ENCODE data around the gene CFAP20DC.

The CFAP20DC gene

GRCh38 chr3:58801541-58801940 lies 248.3 kb downstream of the CFAP20DC start:
- POLR2A ChIA-PET = no interaction called here
- no peak for DNase-seq (ENCODE audit: extremely low spot score)
- CTCF ChIA-PET = no interaction called here
- TF ChIP-seq SP1 (IDR thresholded peaks at IDR 0.05) = no peak
- TF ChIP-seq PKNOX1 (IDR thresholded peaks at IDR 0.05) = no peak
- TF ChIP-seq HDGF (IDR thresholded peaks at IDR 0.05; ENCODE audit: borderline replicate concordance) = no peak
- TF ChIP-seq ELF4 (IDR thresholded peaks at IDR 0.05) = no peak
- TF ChIP-seq SUZ12 (IDR thresholded peaks at IDR 0.05) = no peak
- no peak for TF ChIP-seq FOXA1 (IDR thresholded peaks at IDR 0.05)
- TF ChIP-seq BHLHE40 (IDR thresholded peaks at IDR 0.05; ENCODE audit: borderline replicate concordance) = no peak
- TF ChIP-seq FOXK2 (IDR thresholded peaks at IDR 0.05) = no peak
- no peak for TF ChIP-seq NFRKB (IDR thresholded peaks at IDR 0.05)
- no peak for TF ChIP-seq TARDBP (IDR thresholded peaks at IDR 0.05)
- TF ChIP-seq CTBP1 (IDR thresholded peaks at IDR 0.05; ENCODE audit: borderline replicate concordance) = no peak
- no peak for TF ChIP-seq LEF1 (IDR thresholded peaks at IDR 0.05; ENCODE audit: borderline replicate concordance)
- no peak for TF ChIP-seq L3MBTL2 (conservative IDR thresholded peaks at IDR 0.05)
- no peak for TF ChIP-seq ARNT (IDR thresholded peaks at IDR 0.05)
- TF ChIP-seq FOXM1 (IDR thresholded peaks at IDR 0.05; ENCODE audit: borderline replicate concordance) = no peak
- TF ChIP-seq ZNF384 (IDR thresholded peaks at IDR 0.05) = no peak

- ChIA-PET CTCF (no interaction called here), POLR2A (no interaction called here)
- TF ChIP-seq ARNT (IDR thresholded peaks at IDR 0.05) = no peak
- no peak for TF ChIP-seq TARDBP (IDR thresholded peaks at IDR 0.05)
- no peak for TF ChIP-seq BHLHE40 (IDR thresholded peaks at IDR 0.05; ENCODE audit: borderline replicate concordance)
- no peak for TF ChIP-seq L3MBTL2 (conservative IDR thresholded peaks at IDR 0.05)
- no peak for TF ChIP-seq ZNF384 (IDR thresholded peaks at IDR 0.05)
- TF ChIP-seq LEF1 (IDR thresholded peaks at IDR 0.05; ENCODE audit: borderline replicate concordance) = no peak
- no peak for TF ChIP-seq FOXM1 (IDR thresholded peaks at IDR 0.05; ENCODE audit: borderline replicate concordance)
- no peak for TF ChIP-seq FOXA1 (IDR thresholded peaks at IDR 0.05)
- TF ChIP-seq PKNOX1 (IDR thresholded peaks at IDR 0.05) = no peak
- TF ChIP-seq NFRKB (IDR thresholded peaks at IDR 0.05) = no peak
- TF ChIP-seq SP1 (IDR thresholded peaks at IDR 0.05) = no peak
- no peak for DNase-seq (ENCODE audit: extremely low spot score)
Observed at GRCh38 chr3:58800940-58801339, 248.9 kb downstream of the CFAP20DC start.

GRCh38 chr3:58800032-58800431 lies 249.8 kb downstream of the CFAP20DC start:
- POLR2A ChIA-PET = no interaction called here
- TF ChIP-seq HDGF (IDR thresholded peaks at IDR 0.05; ENCODE audit: borderline replicate concordance) = no peak
- TF ChIP-seq SP1 (IDR thresholded peaks at IDR 0.05) = no peak
- TF ChIP-seq ELF4 (IDR thresholded peaks at IDR 0.05) = no peak
- no peak for TF ChIP-seq NFRKB (IDR thresholded peaks at IDR 0.05)
- no peak for TF ChIP-seq FOXA1 (IDR thresholded peaks at IDR 0.05)
- TF ChIP-seq L3MBTL2 (conservative IDR thresholded peaks at IDR 0.05) = no peak
- no peak for TF ChIP-seq PKNOX1 (IDR thresholded peaks at IDR 0.05)
- TF ChIP-seq ZNF384 (IDR thresholded peaks at IDR 0.05) = no peak
- no peak for DNase-seq (ENCODE audit: extremely low spot score)
- CTCF ChIA-PET = no interaction called here

- no peak for DNase-seq (ENCODE audit: extremely low spot score)
- POLR2A ChIA-PET = no interaction called here
- TF ChIP-seq ARNT (IDR thresholded peaks at IDR 0.05) = no peak
- TF ChIP-seq NFRKB (IDR thresholded peaks at IDR 0.05) = no peak
- no peak for TF ChIP-seq LEF1 (IDR thresholded peaks at IDR 0.05; ENCODE audit: borderline replicate concordance)
- TF ChIP-seq FOXK2 (IDR thresholded peaks at IDR 0.05) = no peak
- no peak for TF ChIP-seq ZNF384 (IDR thresholded peaks at IDR 0.05)
- TF ChIP-seq BHLHE40 (IDR thresholded peaks at IDR 0.05; ENCODE audit: borderline replicate concordance) = no peak
- no peak for TF ChIP-seq SUZ12 (IDR thresholded peaks at IDR 0.05)
- TF ChIP-seq TARDBP (IDR thresholded peaks at IDR 0.05) = no peak
- TF ChIP-seq HDGF (IDR thresholded peaks at IDR 0.05; ENCODE audit: borderline replicate concordance) = no peak
- TF ChIP-seq L3MBTL2 (conservative IDR thresholded peaks at IDR 0.05) = no peak
- no peak for TF ChIP-seq CTBP1 (IDR thresholded peaks at IDR 0.05; ENCODE audit: borderline replicate concordance)
- no peak for TF ChIP-seq SP1 (IDR thresholded peaks at IDR 0.05)
- TF ChIP-seq FOXM1 (IDR thresholded peaks at IDR 0.05; ENCODE audit: borderline replicate concordance) = no peak
- no peak for TF ChIP-seq PKNOX1 (IDR thresholded peaks at IDR 0.05)
- TF ChIP-seq ELF4 (IDR thresholded peaks at IDR 0.05) = no peak
- no peak for TF ChIP-seq FOXA1 (IDR thresholded peaks at IDR 0.05)
- CTCF ChIA-PET = no interaction called here
Observed at GRCh38 chr3:58799271-58799670, 250.6 kb downstream of the CFAP20DC start.

GRCh38 chr3:58798312-58798711 lies 251.5 kb downstream of the CFAP20DC start:
- TF ChIP-seq ELF4 (IDR thresholded peaks at IDR 0.05) (no peak), SP1 (IDR thresholded peaks at IDR 0.05) (no peak), FOXM1 (IDR thresholded peaks at IDR 0.05; ENCODE audit: borderline replicate concordance) (no peak), PKNOX1 (IDR thresholded peaks at IDR 0.05) (no peak), ARNT (IDR thresholded peaks at IDR 0.05) (no peak), TARDBP (IDR thresholded peaks at IDR 0.05) (no peak)
- CTCF ChIA-PET = no interaction called here
- POLR2A ChIA-PET = no interaction called here
- DNase-seq (ENCODE audit: extremely low spot score) = no peak
